SK-N-SH treated with all-trans-retinoic acid at 6 μM for 48 hours (cell line): ENCODE results near the gene QRICH2.

ENCODE experiments used
- ARNTL ChIP-seq: fragments of 450-650 bp; formaldehyde crosslinking; IDR thresholded peaks from 2 replicates; pipeline ENCODE4 v1.5.0; 2020; ENCODE audit warnings: low read depth, mild to moderate bottlenecking, moderate library complexity, borderline replicate concordance
- BACH2 ChIP-seq: fragments of 250-450 bp; sonication (Bioruptor Pico); IDR thresholded peaks from 2 replicates; pipeline ENCODE4 v1.9.0; 2021; ENCODE audit warnings: mild to moderate bottlenecking, borderline replicate concordance
- CREB5 ChIP-seq: fragments of 250-450 bp; sonication (Bioruptor Pico); IDR thresholded peaks from 2 replicates; pipeline ENCODE4 v1.5.1; 2020; ENCODE audit warnings: low read depth, mild to moderate bottlenecking, moderate library complexity
- GLIS3 ChIP-seq: fragments of 250-450 bp; sonication (Bioruptor Pico); IDR thresholded peaks from 2 replicates; pipeline ENCODE4 v1.5.0; 2020; ENCODE audit warnings: mild to moderate bottlenecking, moderate library complexity
- PPARA ChIP-seq: fragments of 250-450 bp; sonication (Bioruptor Pico); IDR thresholded peaks from 2 replicates; pipeline ENCODE4 v1.5.0; 2020; ENCODE audit warnings: mild to moderate bottlenecking, borderline replicate concordance
- TCF4 ChIP-seq: fragments of 250-450 bp; sonication (Bioruptor Pico); IDR thresholded peaks from 2 replicates; pipeline ENCODE4 v1.8.0; 2021; ENCODE audit warnings: mild to moderate bottlenecking, moderate library complexity, borderline replicate concordance
- TOX ChIP-seq: fragments of 250-450 bp; sonication (Bioruptor Pico); IDR thresholded peaks from 2 replicates; pipeline ENCODE4 v1.8.0; 2021; ENCODE audit warnings: mild to moderate bottlenecking, moderate library complexity, borderline replicate concordance
- ZFP30 ChIP-seq: fragments of 450-650 bp; formaldehyde crosslinking; IDR thresholded peaks from 2 replicates; pipeline ENCODE4 v1.5.0; 2022; ENCODE audit warnings: mild to moderate bottlenecking, moderate library complexity

- TF ChIP-seq ARNTL (CRISPR knock-in tag): no peak
- TF ChIP-seq ZFP30: no peak
- TF ChIP-seq BACH2 (CRISPR knock-in tag): no peak
- no peak for TF ChIP-seq CREB5 (CRISPR knock-in tag)
- TF ChIP-seq PPARA (CRISPR knock-in tag): no peak
- TF ChIP-seq TCF4 (CRISPR knock-in tag): no peak
- no peak for TF ChIP-seq TOX (CRISPR knock-in tag)
- no peak for TF ChIP-seq GLIS3
Measured at GRCh38 chr17:76271669-76272540, 36.2 kb downstream of the QRICH2 start.
